Activated CD8-positive, alpha-beta memory T cell treated with anti-CD3 and anti-CD28 coated beads, Interleukin-2, amount 10 ng/mL, durations not matched to agents 7 days and 5 days (primary cell): ENCODE results near the gene ZNF614. TPM values are rescaled to one million over a fixed set of nuclear protein-coding genes. Genes with fewer than 3 reads are reported as not detected.
"Not testable (repeated sequence)": the region's sequence is repeated elsewhere in the genome, so short reads cannot be mapped to it uniquely, and the experiment has no call there.

Source experiments
- ATAC-seq: fragments of 150-1000 bp; cut with Tn5 transposase; one replicate; pipeline ENCODE4 v1.10.0; 2021; ENCODE audit warnings: moderate library complexity
- CTCF ChIA-PET: fragments of 350-600 bp; sonication (Branson Sonifier 250); formaldehyde crosslinking; loops from one replicate; lab custom pipeline; 2021; ENCODE audit warnings: antibody characterized with exemption; lab: Charles Lee
- DNase-seq: peaks from one replicate; pipeline ENCODE4 v3.0.0-alpha.2; 2020
- H3K27ac Mint-ChIP-seq: one replicate; pipeline ENCODE4 v1.8.0; 2021; ENCODE audit warnings: mild to moderate bottlenecking, mixed read lengths
- H3K27me3 Mint-ChIP-seq: one replicate; pipeline ENCODE4 v1.8.0; 2021; ENCODE audit warnings: mixed read lengths
- H3K36me3 Mint-ChIP-seq: one replicate; pipeline ENCODE4 v1.8.0; 2021; ENCODE audit warnings: mild to moderate bottlenecking, mixed read lengths
- H3K4me1 Mint-ChIP-seq: one replicate; pipeline ENCODE4 v1.8.0; 2021; ENCODE audit warnings: mixed read lengths
- H3K4me3 Mint-ChIP-seq: one replicate; pipeline ENCODE4 v1.8.0; 2021; ENCODE audit warnings: mild to moderate bottlenecking, moderate library complexity, mixed read lengths
- H3K9me3 Mint-ChIP-seq: one replicate; pipeline ENCODE4 v1.8.0; 2022; ENCODE audit warnings: low read depth, mixed read lengths
- total RNA-seq, 2 experiments: library from RNA; stranded (reverse); gene quantifications; one replicate each; pipeline ENCODE4 v1.2.3, GENCODE V29; 2021

The ZNF614 gene
- total RNA-seq, 2 experiments from 2014 or later: 8.7 to 11.5 TPM

DNA sequence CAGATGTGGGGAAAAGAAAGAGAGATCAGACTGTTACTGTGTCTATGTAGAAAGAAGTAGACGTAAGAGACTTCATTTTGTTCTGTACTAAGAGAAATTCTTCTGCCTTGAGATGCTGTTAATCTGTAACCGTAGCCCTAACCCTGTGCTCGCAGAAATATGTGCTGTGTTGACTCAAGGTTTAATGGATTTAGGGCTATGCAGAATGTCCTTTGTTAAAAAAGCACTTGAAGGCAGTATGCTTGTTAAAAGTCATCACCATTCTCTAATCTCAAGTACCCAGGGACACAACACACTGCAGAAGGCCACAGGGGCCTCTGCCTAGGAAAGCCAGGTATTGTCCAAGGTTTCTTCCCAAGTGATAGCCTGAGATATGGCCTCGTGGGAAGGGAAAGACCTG is 3.7 kb downstream of the ZNF614 start:
- DNase-seq, CTCF ChIA-PET, H3K27me3 Mint-ChIP-seq, ATAC-seq, H3K27ac Mint-ChIP-seq, H3K4me3 Mint-ChIP-seq: not testable (repeated sequence)
- Mint-ChIP-seq H3K9me3 (peaks cover 30% of the 10 kb centered on the region), H3K4me1 (peaks cover 18% of the 10 kb centered on the region), H3K36me3 (peaks cover 83% of the 10 kb centered on the region)

DNA sequence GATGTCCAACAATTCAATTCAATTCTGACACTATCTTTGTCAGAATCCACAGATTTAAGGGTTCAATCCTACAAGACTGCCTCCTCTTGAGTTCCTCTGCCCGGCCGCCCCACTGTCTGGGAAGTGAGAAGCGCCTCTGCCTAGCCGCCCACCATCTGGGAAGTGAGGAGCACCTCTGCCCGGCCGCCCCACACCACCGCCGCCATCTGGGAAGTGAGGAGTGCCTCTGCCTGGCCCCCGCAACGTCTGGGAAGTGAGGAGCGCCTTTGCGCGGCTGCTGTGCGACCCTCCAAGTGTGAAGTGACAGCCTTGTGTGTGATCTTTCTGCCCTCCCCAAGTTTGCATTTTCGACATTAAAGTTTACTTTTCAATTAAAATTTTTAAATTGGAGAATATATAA is 6.0 kb downstream of the ZNF614 start:
- CTCF ChIA-PET: no interaction called here
- no peak overlapping the region for H3K4me3 Mint-ChIP-seq
- peaks cover 6% of the 10 kb centered on the region for H3K4me1 Mint-ChIP-seq
- DNase-seq: no peak
- H3K27ac Mint-ChIP-seq: no peak overlapping the region
- ATAC-seq: no peak
- H3K27me3 Mint-ChIP-seq: no peaks in the 10 kb centered on the region
- peaks cover 96% of the 10 kb centered on the region for H3K36me3 Mint-ChIP-seq
- H3K9me3 Mint-ChIP-seq: peaks cover 38% of the 10 kb centered on the region

DNA sequence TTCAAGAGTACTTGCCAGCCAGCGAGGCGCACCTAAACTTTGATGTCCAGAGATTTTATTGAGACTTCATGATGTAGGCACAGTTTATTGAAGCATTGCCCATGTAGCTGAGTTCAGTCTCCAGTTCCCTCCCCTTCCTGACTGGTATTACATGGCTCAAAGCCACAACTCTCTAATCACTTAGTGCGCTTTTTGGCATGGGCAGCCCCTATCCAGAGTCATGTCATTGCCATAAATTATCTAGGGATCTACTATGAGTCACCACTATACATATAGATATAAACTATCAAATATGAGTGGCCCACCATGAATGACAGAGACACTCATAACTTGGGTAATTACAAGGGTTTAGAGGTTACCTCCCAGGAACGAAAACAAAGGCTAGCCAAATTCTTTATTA is 7.7 kb downstream of the ZNF614 start:
- DNase-seq (no peak), ATAC-seq (no peak)
- no peaks in the 10 kb centered on the region for H3K27me3 Mint-ChIP-seq
- no peak overlapping the region for H3K27ac Mint-ChIP-seq
- peaks cover 3% of the 10 kb centered on the region for H3K4me1 Mint-ChIP-seq
- H3K4me3 Mint-ChIP-seq: no peak overlapping the region
- H3K9me3 Mint-ChIP-seq: peaks cover 49% of the 10 kb centered on the region
- CTCF ChIA-PET: no interaction called here
- H3K36me3 Mint-ChIP-seq: peaks cover 96% of the 10 kb centered on the region

DNA sequence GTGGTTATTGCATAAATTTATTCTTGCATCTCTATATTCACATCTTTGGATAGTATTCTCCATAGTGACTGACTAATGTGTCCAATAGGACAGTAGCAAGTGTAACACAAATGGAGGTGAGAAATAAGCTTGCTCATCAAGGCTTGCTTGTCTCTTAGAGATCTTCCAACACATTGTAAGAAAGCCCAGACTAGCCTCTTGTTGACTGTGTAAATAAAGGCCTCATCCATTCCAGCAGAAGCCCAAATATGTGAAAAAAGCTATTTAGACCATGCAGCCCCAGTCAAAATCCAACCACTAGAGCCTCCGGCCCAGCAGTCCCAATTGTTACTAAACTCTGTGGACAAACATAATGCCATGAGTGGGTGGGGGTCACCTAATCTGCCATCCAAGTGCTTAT is 17.5 kb downstream of the ZNF614 start:
- CTCF ChIA-PET: interaction anchor here (1.8 kb wide), 1 partner anchor 17 kb away, joined by 3 read pairs; no protein-coding TSS in a partner anchor
- peaks cover 53% of the 10 kb centered on the region for H3K36me3 Mint-ChIP-seq
- ATAC-seq: no peak
- H3K9me3 Mint-ChIP-seq: peaks cover 20% of the 10 kb centered on the region
- no peak for DNase-seq
- H3K4me3 Mint-ChIP-seq: no peak overlapping the region
- no peaks in the 10 kb centered on the region for H3K27me3 Mint-ChIP-seq
- H3K27ac Mint-ChIP-seq: no peak overlapping the region
- peaks cover 19% of the 10 kb centered on the region for H3K4me1 Mint-ChIP-seq

DNA sequence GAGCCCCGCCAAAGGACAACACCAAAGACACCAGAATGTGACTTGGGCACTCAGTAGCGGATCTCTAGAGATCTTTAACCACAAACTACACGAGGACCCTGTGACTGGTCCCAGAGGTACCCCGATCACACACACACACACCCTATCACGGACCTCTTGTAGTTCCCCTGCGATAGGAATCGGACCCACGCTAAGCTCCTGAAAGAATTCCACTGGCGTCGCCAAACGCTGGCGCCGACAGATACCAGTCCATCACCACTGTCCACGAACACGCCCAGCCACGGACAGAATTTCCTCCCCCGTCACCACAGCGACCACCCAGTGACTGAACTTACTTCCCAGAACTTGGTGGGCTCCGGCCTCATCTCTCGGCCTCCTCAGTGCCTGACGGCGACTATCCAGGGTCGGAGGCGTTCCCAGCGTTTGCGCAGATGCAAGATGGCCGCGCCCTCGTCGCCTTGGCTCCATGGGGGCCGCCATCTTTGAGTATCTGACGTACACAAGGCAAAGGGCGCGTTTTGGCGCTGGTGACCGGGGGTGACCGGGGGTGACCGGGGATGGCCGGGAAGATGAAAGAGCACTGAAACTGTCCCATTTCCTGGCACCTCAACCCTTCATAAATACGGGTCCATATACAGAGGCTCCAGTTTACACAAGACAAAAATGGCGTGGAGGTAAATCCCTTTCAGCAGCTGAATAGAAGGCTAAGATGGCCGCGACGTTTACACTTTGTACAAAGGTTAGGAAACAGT is 20.2 kb downstream of the ZNF614 start, which contains the start of gene ZNF615:
Gene ZNF615, minus strand, starts transcription at position 406 of the 752 bp plus-strand sequence. CDS start 4,500 bp downstream, outside the sequence.
- peaks cover 60% of the 10 kb centered on the region for H3K36me3 Mint-ChIP-seq
- H3K4me3 Mint-ChIP-seq: peak within 1 kb of the TSS; percentile 98
- DNase-seq (peak; percentile 91), ATAC-seq (peak; percentile 99)
- peaks cover 19% of the 10 kb centered on the region for H3K4me1 Mint-ChIP-seq
- H3K27me3 Mint-ChIP-seq: no peaks in the 10 kb centered on the region
- peaks cover 20% of the 10 kb centered on the region for H3K9me3 Mint-ChIP-seq
- peak within 1 kb of the TSS; percentile 98 for H3K27ac Mint-ChIP-seq
- CTCF ChIA-PET: no interaction called here

DNA sequence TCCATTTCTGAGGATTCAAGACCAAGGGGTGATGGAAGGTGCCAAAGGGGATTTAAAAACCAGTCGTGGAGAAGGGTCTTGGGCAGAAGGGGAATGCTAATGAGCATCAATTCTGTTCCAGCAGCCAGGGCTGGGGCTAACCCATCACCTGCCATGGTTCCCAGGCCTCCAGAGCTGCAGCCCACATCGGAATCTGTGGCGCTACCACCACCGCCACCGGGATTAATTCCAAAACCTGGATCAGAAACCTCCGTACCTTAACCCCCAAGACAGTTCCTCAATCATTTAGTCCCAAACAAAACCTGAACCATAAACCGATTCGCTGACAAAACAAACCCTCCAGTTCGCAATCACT is 20.8 kb downstream of the ZNF614 start:
- peak overlapping the region; percentile 98 for H3K27ac Mint-ChIP-seq
- H3K9me3 Mint-ChIP-seq: peaks cover 21% of the 10 kb centered on the region
- ATAC-seq (peak; percentile 5), DNase-seq (no peak)
- H3K4me1 Mint-ChIP-seq: peaks cover 19% of the 10 kb centered on the region
- H3K4me3 Mint-ChIP-seq: peak overlapping the region; percentile 98
- no peaks in the 10 kb centered on the region for H3K27me3 Mint-ChIP-seq
- peaks cover 57% of the 10 kb centered on the region for H3K36me3 Mint-ChIP-seq
- CTCF ChIA-PET: no interaction called here

DNA sequence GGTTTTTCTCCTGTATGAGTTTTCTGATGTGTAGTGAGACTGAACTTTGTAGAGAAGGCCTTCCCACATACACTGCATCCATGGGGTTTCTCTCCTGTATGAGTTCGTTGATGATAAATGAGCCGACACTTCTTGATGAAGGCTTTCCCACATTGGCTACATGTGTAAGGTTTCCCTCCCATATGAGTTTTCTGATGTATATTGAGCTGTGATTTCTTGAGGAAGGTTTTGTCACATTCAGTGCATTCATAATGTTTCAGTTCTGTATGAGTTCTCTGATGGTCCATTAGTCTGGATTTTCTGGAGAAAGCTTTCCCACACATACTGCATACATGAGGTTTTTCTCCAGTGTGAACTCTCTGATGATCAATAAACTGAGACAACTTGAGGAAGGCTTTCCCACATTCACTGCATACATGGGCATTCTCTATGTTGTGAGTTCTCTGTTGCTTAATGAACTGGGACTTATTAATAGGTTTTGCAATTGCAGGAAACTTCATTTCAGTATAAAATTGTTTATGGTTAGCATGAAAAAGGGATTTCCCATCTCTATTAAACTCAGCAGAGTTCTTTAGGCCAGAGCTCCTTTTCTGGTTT is 34.0 kb downstream of the ZNF614 start:
- Mint-ChIP-seq H3K27me3 (no peaks in the 10 kb centered on the region), H3K4me1 (no peaks in the 10 kb centered on the region), H3K4me3 (no peak overlapping the region), H3K36me3 (peaks cover 68% of the 10 kb centered on the region), H3K27ac (no peak overlapping the region), H3K9me3 (peaks cover 54% of the 10 kb centered on the region)
- no peak for ATAC-seq
- DNase-seq: no peak
- CTCF ChIA-PET: no interaction called here

DNA sequence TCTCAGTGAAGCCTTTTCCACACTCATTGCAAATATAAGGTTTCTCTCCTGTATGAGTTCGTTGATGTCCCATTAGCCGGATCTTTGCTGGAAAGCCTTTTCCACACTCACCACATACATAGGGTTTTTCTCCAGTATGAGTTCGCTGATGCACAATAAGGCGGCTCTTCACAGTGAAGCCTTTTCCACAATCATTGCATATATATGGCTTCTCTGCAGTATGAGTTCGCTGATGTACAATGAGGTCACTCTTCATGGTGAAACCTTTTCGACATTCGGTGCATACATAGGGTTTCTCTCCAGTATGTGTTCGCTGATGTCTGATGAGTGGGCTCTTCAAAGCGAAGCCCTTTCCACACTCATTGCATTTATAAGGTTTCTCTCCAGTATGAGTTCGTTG is 34.8 kb downstream of the ZNF614 start:
- Mint-ChIP-seq H3K4me1 (no peaks in the 10 kb centered on the region), H3K27ac (no peak overlapping the region), H3K27me3 (no peaks in the 10 kb centered on the region), H3K4me3 (no peak overlapping the region), H3K9me3 (peaks cover 57% of the 10 kb centered on the region), H3K36me3 (peaks cover 67% of the 10 kb centered on the region)
- DNase-seq: no peak
- no peak for ATAC-seq
- CTCF ChIA-PET: no interaction called here

DNA sequence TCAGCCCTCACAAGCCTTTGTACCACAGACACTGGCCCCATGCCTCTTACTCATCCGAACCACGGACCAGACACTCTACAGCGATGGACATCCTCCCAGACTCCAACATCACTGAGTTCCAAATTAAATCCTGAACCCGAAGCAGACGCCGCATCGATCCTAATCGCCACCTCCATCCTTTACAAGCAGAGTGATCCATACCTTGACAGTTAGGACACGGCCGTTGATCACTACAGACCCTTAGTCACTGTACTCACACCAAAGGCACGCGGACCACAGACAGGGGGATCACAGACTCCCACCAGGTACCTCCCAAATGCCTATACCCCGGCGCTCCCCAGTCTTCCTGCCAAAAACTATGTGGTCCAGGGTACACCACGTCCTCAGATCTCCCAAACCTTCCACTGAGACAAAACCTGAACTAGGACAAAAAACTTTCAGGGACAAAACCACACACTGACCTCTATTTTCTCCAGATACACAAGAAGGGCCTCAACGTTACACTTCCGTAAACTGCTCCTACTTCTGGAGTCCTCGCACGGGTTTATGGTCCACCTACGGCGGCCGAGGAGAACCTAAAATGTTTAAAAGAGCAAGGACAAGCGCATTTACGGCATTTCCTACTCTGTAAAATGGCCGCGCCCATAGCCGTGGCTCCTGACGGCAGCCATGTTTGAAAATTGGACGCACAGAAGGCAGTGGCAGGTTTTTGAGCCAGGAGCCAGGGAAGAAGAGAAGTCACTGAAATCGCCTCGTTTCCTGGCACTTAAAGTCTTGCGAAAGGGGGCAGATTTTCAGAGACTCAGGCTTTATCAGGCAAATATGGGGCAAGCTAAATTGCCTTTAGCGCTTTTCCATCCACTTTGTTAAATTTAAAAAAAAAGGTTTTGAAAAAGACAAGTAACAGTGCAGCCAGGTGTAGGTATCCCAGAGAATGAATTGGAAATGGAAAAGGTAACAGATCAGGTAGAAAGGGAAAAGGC is 41.6 kb downstream of the ZNF614 start, which contains the start of gene ZNF350:
Gene ZNF350, minus strand, starts transcription at position 532 of the 983 bp plus-strand sequence. CDS start 12,480 bp downstream, outside the sequence.
- CTCF ChIA-PET: no interaction called here
- Mint-ChIP-seq H3K4me3 (peak within 1 kb of the TSS; percentile 91), H3K27ac (peak within 1 kb of the TSS; percentile 92), H3K4me1 (peaks cover 13% of the 10 kb centered on the region), H3K9me3 (peaks cover 36% of the 10 kb centered on the region), H3K27me3 (no peaks in the 10 kb centered on the region), H3K36me3 (peaks cover 64% of the 10 kb centered on the region)
- ATAC-seq (peak; percentile 98), DNase-seq (peak; percentile 95)

DNA sequence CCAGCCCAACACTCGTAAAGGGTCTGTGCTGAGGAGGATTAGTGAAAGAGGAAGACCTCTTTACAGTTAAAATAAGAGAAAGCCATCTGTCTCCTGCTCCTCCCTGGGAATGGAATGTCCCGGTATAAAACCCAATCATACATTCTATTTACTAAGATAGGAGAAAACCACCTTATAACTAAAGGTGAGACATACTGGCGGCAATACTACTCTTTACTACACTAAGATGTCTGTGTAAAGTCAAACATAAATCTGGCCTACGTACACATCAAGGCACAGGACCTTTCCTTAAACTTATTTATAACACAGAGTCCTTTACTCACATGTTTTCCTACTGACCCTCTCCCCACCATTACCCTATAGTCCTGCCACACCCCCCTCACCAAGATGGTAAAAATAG is 44.8 kb downstream of the ZNF614 start:
- H3K4me3 Mint-ChIP-seq: no peak overlapping the region
- peaks cover 21% of the 10 kb centered on the region for H3K4me1 Mint-ChIP-seq
- H3K36me3 Mint-ChIP-seq: peaks cover 79% of the 10 kb centered on the region
- H3K9me3 Mint-ChIP-seq: peaks cover 41% of the 10 kb centered on the region
- H3K27me3 Mint-ChIP-seq: no peaks in the 10 kb centered on the region
- no peak overlapping the region for H3K27ac Mint-ChIP-seq
- CTCF ChIA-PET: no interaction called here
- ATAC-seq (no peak), DNase-seq (no peak)

DNA sequence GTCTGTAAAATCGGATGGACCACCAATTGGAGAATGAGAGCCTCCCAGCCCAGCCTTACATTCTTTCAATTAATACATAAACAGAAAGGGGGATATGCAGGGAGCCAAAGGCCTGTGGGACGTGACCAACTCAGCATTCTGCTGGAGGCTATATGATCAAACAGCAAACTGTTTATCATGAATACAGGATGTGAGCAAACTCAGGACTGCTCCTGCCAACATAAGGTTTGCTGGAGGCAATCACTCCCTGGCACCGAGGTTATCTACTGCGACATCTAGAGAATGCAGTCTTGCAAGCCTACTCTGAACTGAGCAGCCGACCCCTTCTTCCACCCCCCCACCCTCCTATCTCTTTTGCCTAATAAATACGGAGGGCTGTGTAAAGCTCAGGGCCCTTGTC is 47.3 kb downstream of the ZNF614 start:
- Mint-ChIP-seq H3K36me3 (peaks cover 81% of the 10 kb centered on the region), H3K4me1 (peaks cover 13% of the 10 kb centered on the region), H3K9me3 (peaks cover 46% of the 10 kb centered on the region)
- H3K4me3 Mint-ChIP-seq, ATAC-seq, H3K27me3 Mint-ChIP-seq, CTCF ChIA-PET, DNase-seq, H3K27ac Mint-ChIP-seq: not testable (repeated sequence)

DNA sequence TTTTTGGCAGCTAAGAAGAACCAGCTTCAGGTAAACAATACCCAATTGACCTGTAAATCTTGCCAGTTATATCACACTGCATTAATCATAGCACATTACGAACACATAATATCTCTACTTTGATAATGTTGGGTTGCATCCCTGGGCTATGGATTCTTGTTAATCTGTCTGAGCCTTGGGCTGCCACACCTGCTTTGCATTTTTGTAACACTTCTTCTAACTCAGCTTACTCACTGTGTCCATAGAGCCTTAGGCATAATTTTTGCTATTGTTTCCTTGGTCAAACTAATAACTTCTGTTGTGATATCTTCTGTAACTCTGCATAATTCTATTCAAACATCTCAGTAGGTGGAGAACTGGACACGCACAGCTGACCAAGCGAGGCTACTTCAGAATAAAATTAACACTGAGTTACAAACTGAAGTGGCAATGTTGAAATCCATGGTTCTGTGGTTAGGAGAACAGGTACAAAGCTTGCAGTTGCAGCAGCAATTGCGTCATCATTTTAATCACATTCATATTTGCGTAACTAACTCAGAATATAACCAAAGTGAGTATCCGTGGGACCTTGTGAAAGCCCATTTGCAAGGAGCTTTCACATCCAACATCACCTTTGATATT is 48.0 kb downstream of the ZNF614 start:
- Mint-ChIP-seq H3K27me3 (no peaks in the 10 kb centered on the region), H3K27ac (no peak overlapping the region), H3K4me1 (peaks cover 10% of the 10 kb centered on the region), H3K4me3 (no peak overlapping the region), H3K36me3 (peaks cover 81% of the 10 kb centered on the region), H3K9me3 (peaks cover 43% of the 10 kb centered on the region)
- no peak for DNase-seq
- CTCF ChIA-PET: no interaction called here
- ATAC-seq: no peak

DNA sequence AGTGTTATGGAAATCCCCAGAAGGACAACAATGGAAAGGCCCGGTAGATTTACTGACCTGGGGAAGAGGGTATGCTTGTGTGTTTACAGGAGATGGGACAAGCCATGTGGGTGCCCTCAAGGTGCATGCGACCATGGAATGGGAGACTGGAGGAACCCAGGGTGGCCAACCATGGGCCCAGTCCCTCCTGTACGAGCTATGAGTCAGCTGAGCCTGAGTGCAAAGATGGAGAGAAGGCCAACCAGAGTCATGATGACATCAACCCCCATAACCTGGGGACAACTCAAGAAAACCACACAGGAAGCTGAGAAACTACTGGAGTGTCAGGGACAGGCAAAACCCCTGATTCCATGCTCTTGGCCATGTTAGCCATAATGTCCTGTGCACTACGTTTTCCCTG is 49.3 kb downstream of the ZNF614 start:
- ATAC-seq: no peak

More for the DNA sequence above, 49.3 kb downstream of the ZNF614 start:
- Mint-ChIP-seq H3K4me3 (no peak overlapping the region), H3K9me3 (peaks cover 48% of the 10 kb centered on the region), H3K36me3 (peaks cover 83% of the 10 kb centered on the region), H3K27me3 (no peaks in the 10 kb centered on the region), H3K27ac (no peak overlapping the region), H3K4me1 (peaks cover 8% of the 10 kb centered on the region)
- CTCF ChIA-PET: no interaction called here
- DNase-seq: no peak
